Occipital lobe (tissue), 2 donors: Measurements from ENCODE around the gene CLTA. TPM values are rescaled to one million over a fixed set of nuclear protein-coding genes. Genes with fewer than 3 reads are reported as not detected.
A peak's percentile ranks its signal among the peaks of the same experiment; 100 is the strongest.
"Not testable (repeated sequence)": the region's sequence is repeated elsewhere in the genome, so short reads cannot be mapped to it uniquely, and the experiment has no call there.

ENCODE experiments used
- DNase-seq: peaks from one replicate; lab custom pipeline; 2025; lab: John Stamatoyannopoulos, UW
- total RNA-seq: library from RNA; depleted of rRNA; stranded (reverse); fragments of >200 nt; gene quantifications from one replicate; pipeline ENCODE4 v1.2.3, GENCODE V29; 2014

The CLTA gene
- total RNA-seq, 1 donor from 2014 or later, result 116 TPM

- DNase-seq, result not testable (repeated sequence)
These were observed 48.5 kb downstream of the CLTA start for GRCh38 chr9:36239205-36239604.

DNA sequence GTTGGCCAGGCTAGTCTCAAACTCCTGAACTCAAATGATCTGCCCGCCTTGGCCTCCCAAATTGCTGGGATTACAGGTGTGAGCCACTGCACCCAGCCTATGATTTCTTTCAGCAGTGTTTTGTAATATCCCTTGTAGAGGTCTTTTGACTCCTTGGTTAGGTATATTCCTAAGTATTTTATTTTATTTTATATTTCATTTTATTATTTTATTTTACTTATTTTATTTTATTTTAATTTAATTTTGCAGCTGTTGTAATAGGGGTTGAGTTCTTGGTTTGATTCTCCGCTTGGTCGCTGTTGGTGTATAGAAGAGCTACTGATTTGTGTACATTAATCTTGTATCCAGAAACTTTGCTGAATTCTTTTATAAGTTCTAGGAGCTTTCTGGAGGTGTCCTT is 49.0 kb downstream of the CLTA start:
- DNase-seq, result not testable (repeated sequence)

DNA sequence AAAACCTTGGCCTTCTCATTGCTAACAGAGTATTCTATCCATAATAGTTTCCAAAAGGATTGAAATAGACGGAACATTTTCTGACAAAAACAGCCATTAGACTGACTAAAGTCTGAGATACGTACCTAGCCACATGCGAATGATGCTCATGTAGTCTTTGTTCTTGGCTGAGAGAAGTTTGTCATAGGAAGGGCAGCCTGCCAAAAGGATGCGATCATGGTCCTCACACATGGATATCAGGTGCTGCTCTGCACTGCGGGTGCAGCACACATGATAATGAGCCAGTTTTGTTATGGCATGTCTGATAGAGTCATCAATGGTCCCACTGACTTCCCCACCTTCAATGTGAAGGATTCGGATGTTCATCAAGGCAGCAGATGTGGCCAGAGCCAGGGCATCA is 55.2 kb downstream of the CLTA start:
- DNase-seq, result no peak

DNA sequence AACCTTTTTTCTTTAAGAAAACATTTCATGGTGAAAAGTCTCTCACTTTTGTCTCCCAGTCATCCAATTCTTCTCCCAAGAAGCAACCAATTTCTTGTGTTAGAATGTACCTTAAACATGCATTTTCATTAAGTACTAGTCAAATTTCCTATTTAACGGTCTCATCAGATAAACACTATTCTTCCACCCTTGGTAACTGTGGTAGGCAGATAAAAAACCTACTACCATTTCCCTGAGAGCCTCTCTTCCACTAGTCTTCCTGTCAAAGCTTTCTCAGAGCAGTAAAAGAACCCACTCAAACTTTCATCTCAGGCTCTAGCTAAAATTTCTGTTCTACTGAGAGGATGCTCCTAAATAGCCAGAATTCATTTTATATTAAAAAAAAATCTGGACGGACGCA is 56.6 kb downstream of the CLTA start:
- DNase-seq, result no peak

GRCh38 chr9:36248061-36248460 is 57.3 kb downstream of the CLTA start:
- not testable (repeated sequence) for DNase-seq

DNA sequence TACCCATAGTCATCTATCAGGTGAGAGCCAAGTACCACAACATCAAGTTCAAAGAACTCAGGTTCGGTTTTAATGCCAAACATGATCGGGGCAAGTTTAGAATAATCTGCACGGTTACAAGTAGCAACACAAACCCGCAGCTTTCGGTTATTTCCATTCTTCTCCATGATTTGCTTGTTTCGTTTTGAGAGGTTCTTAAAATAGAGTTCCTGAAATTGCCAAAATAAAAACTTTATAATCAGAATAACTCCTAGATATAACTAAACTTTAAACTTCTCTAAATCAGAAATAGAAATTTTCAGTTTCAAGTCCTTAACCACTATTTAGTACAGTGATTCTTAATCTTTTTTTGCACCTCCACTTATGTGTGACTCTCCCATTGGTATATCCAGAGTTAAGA is 58.5 kb downstream of the CLTA start:
- no peak for DNase-seq

DNA sequence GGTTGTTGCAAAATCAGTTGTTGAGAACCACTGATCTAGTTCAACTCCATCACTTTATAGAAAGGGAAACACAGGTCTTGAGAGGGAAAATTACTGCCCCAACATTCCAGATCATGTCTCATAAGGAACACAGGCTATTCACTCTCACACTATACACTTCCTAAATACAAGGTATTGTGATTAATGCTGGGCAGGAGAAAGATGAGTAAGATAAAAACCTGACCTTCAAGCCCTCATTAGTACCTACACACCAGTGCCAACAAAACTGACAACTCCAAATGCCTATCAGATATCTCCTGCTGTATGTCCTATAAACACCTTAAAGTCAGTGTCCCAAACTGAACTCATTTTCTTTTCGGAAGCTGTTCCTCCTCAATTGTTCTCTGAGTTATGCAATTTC is 59.4 kb downstream of the CLTA start:
- no peak for DNase-seq

GRCh38 chr9:36251428-36251827 is 60.7 kb downstream of the CLTA start:
- DNase-seq, result no peak

DNA sequence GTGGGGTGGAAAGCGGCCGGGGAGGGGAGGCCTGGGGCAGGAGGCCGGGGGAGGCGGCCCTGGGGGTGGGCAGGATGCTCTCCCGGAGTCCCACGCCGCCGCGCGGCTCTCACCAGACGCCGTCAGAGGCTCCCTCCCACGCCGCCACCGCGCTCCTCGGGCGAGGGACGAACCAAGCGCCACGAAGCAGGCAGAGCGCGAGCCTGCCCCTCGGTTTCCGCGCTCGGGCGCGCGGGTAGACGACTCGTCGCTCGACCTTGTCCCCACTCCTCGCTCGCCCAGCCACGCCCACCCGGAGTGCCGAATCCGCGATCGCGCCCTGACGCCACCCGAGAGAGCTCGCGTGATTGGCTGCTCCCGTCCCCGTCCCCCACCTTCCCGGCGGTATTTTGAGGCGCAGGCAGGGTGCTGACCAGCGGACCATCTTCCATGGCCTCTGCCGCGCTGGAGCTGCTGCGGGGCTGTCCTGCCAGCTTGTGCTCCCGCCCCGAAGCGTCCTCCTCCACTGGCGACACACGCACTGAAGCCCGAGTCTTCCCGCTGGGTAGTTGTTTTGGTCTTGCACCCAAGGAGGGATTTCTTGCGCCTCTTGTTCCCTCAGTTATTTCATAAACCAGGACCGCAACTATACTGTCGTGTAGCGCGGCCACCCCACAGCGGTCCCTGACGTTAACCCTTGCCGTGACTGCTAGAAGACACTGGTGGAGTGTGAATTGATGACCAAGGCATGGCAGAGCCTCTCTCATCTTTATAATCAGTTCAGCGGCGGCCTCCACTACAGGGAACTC is 67.7 kb downstream of the CLTA start, which contains the start of gene GNE:
Gene GNE (minus strand): TSS at position 241 of the 788 bp plus-strand sequence. CDS start 9,093 bp downstream, outside the sequence.
- DNase-seq, result peak; percentile 98

- DNase-seq, result no peak
These were observed 68.3 kb downstream of the CLTA start for GRCh38 chr9:36258996-36259533.

Other genes with a start within 250 kb of the CLTA start
- not detected for gene OR2S2, start 232.8 kb upstream of the CLTA start, total RNA-seq
- gene RECK, start 154.0 kb upstream of the CLTA start, total RNA-seq, result 7.5 TPM
- gene GLIPR2, start 54.2 kb upstream of the CLTA start, total RNA-seq, result 9.2 TPM
- not detected for gene CCIN, start 21.5 kb upstream of the CLTA start, total RNA-seq
- 37.9 TPM for gene GNE, start 67.5 kb downstream of the CLTA start, total RNA-seq
- gene RNF38, start 209.3 kb downstream of the CLTA start, total RNA-seq, result 46.8 TPM